ENCODE measurements around the gene PPP1R37. TPM values are rescaled to one million over a fixed set of nuclear protein-coding genes. Genes with fewer than 3 reads are reported as not detected.

PPP1R37 gene
- total and polyA plus RNA-seq, 2 donors (not counting 3 experiments of a cell fraction or from before 2014, with no cell fraction given) = 16.2 to 27.1 TPM

DNA sequence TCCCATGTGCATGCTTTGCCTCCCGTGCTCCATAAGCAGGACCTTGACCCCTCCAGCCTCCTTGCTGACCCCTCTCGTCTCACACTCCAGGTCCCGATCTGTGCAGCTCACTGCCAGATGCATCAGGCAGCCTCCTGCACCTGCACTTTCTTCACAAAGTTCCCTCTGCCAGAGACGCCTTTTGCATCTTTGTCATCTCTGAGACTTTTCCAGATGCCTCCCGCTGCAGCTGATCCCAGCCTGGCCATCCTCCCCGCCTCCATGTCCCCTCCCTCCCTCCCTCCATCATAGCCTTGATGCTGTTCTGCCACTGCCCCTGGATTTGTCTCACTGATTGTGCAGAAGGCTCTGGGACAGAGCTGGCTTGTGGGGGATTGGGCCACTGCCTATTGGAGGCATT is 29.9 kb downstream of the PPP1R37 start:
- H3K79me2 ChIP-seq (ENCODE audit: control insufficient read depth, insufficient read depth, low read length) = peaks cover 35% of the 10 kb centered on the region
- POLR2A ChIA-PET = no interaction called here
- FAIRE-seq = no peak

More for the DNA sequence above, 29.9 kb downstream of the PPP1R37 start:
- no peak overlapping the region for H2AFZ ChIP-seq (ENCODE audit: low read depth, low read length)
- intact Hi-C loops (cut with micrococcal nuclease) = no loop called here
- no peaks in the 10 kb centered on the region for H4K20me1 ChIP-seq (replicated peaks; ENCODE audit: control insufficient read depth, extremely low read depth, insufficient read depth, low read length)
- no peak overlapping the region for H3K4me2 ChIP-seq (ENCODE audit: insufficient read depth, low read length)
- H3K27ac ChIP-seq (ENCODE audit: insufficient read depth, low read depth, low read length) = no peak overlapping the region
- H3K9ac ChIP-seq (replicated peaks; ENCODE audit: extremely low read depth, insufficient read depth, low read length) = no peak overlapping the region
- no peaks in the 10 kb centered on the region for H3K9me3 ChIP-seq (replicated peaks; ENCODE audit: control insufficient read depth, insufficient read depth, low read length)
- H3K4me1 ChIP-seq (ENCODE audit: control insufficient read depth, extremely low read depth, insufficient read depth, low read length) = no peaks in the 10 kb centered on the region
- no peaks in the 10 kb centered on the region for H3K36me3 ChIP-seq (ENCODE audit: control insufficient read depth in 2 of 2, extremely low read depth in 1 of 2, insufficient read depth in 2 of 2, low read length in 2 of 2)
- CTCF ChIA-PET = interaction anchor here (0.7 kb wide), 1 partner anchor 19 kb away, joined by 3 read pairs; no protein-coding TSS in a partner anchor
- TF ChIP-seq MAX (IDR thresholded peaks at IDR 0.05; ENCODE audit: insufficient read depth, insufficient read length) (no peak), MYC (IDR thresholded peaks at IDR 0.05; ENCODE audit: low read depth, low read length) (no peak), CTCF (IDR thresholded peaks at IDR 0.05; ENCODE audit: extremely low read depth in 1 of 2, insufficient read depth in 1 of 2, low read depth in 1 of 2, low read length in 2 of 2) (no peak), EZH2 (IDR thresholded peaks at IDR 0.05; ENCODE audit: borderline replicate concordance, low read depth, low read length, severe bottlenecking) (no peak), POLR2A (IDR thresholded peaks at IDR 0.05; ENCODE audit: low read depth, low read length) (no peak), FOS (IDR thresholded peaks at IDR 0.05; ENCODE audit: borderline replicate concordance, insufficient read depth, low read length) (no peak), JUN (IDR thresholded peaks at IDR 0.05; ENCODE audit: borderline replicate concordance, insufficient read depth, insufficient read length, low read depth) (no peak), POLR2AphosphoS5 (IDR thresholded peaks at IDR 0.05; ENCODE audit: insufficient read depth, low read depth, low read length) (no peak), GATA2 (IDR thresholded peaks at IDR 0.05; ENCODE audit: insufficient read depth, insufficient read length, low read depth, low read length) (no peak)
- BruUV-seq (replicated peaks) = no TSS peak
- no peaks in the 10 kb centered on the region for H3K27me3 ChIP-seq (ENCODE audit: control insufficient read depth in 2 of 2, insufficient read depth in 2 of 2, low read length in 2 of 2)
- no peak for DNase-seq (ENCODE audit: low read depth, low spot score)
- H3K4me3 ChIP-seq (replicated peaks in 1 of 3; ENCODE audit: insufficient read depth in 1 of 3, low read depth in 1 of 3, low read length in 3 of 3) = no peak overlapping the region
- dilution Hi-C loops (cut with MboI; ENCODE audit: extremely low pct_ligation_motif_present, low sequenced_read_pairs) = no loop called here
- no peaks in the 10 kb centered on the region for H3K9me1 ChIP-seq (replicated peaks; ENCODE audit: control insufficient read depth, extremely low read depth, insufficient read depth, low read length)

All from endothelial cell of umbilical vein (primary cell).